Measurements from ENCODE around the gene RNU1-2.
A peak's percentile ranks its signal among the peaks of the same experiment; 100 is the strongest.
"Not testable (repeated sequence)": the region's sequence is repeated elsewhere in the genome, so short reads cannot be mapped to it uniquely, and the experiment has no call there.

The RNU1-2 gene

GRCh38 chr1:16918371-16918770 lies 22.6 kb downstream of the RNU1-2 start:
- Mint-ChIP-seq H3K9me3 (no peaks in the 10 kb centered on the region), H3K27ac (ENCODE audit: low read depth) (peak overlapping the region; percentile 13), H3K36me3 (ENCODE audit: insufficient read depth) (peaks cover 1% of the 10 kb centered on the region), H3K4me3 (no peak overlapping the region), H3K4me1 (peaks cover 45% of the 10 kb centered on the region), H3K27me3 (no peaks in the 10 kb centered on the region)
- DNase-seq (ENCODE audit: low spot score in 2 of 2) (no peak), ATAC-seq (replicated peaks; ENCODE audit: extremely low read depth, poor library complexity, severe bottlenecking) (no peak)

- ATAC-seq (replicated peaks; ENCODE audit: extremely low read depth, poor library complexity, severe bottlenecking); DNase-seq (ENCODE audit: low spot score in 2 of 2); H3K4me3 Mint-ChIP-seq; H3K27me3 Mint-ChIP-seq; H3K9me3 Mint-ChIP-seq; H3K36me3 Mint-ChIP-seq (ENCODE audit: insufficient read depth): not testable (repeated sequence)
- Mint-ChIP-seq H3K4me1 (peaks cover 48% of the 10 kb centered on the region), H3K27ac (ENCODE audit: low read depth) (peak overlapping the region; percentile 13)
Measured at GRCh38 chr1:16918936-16919665, 23.3 kb downstream of the RNU1-2 start.

GRCh38 chr1:16920951-16921350 lies 25.2 kb downstream of the RNU1-2 start:
- DNase-seq (ENCODE audit: low spot score in 2 of 2) (no peak), ATAC-seq (replicated peaks; ENCODE audit: extremely low read depth, poor library complexity, severe bottlenecking) (no peak)
- H3K4me1 Mint-ChIP-seq = peaks cover 49% of the 10 kb centered on the region
- H3K9me3 Mint-ChIP-seq = no peaks in the 10 kb centered on the region
- H3K27me3 Mint-ChIP-seq = no peaks in the 10 kb centered on the region
- no peak overlapping the region for H3K27ac Mint-ChIP-seq (ENCODE audit: low read depth)
- H3K4me3 Mint-ChIP-seq = peak overlapping the region; percentile 77
- peaks cover 2% of the 10 kb centered on the region for H3K36me3 Mint-ChIP-seq (ENCODE audit: insufficient read depth)

GRCh38 chr1:16921391-16922185 lies 25.8 kb downstream of the RNU1-2 start, which contains the start of gene CROCC:
TSS of gene CROCC (plus strand) at chr1:16921931. CDS start at chr1:16922019, 88 bp downstream.
- Mint-ChIP-seq H3K4me3 (peak within 1 kb of the TSS; percentile 77), H3K36me3 (ENCODE audit: insufficient read depth) (peaks cover 2% of the 10 kb centered on the region), H3K9me3 (no peaks in the 10 kb centered on the region), H3K27me3 (no peaks in the 10 kb centered on the region), H3K4me1 (peaks cover 45% of the 10 kb centered on the region), H3K27ac (ENCODE audit: low read depth) (peak within 1 kb of the TSS; percentile 71)
- ATAC-seq (replicated peaks; ENCODE audit: extremely low read depth, poor library complexity, severe bottlenecking) (peak; percentile 64), DNase-seq (ENCODE audit: low spot score in 2 of 2) (no peak)

GRCh38 chr1:16922466-16922865 lies 26.7 kb downstream of the RNU1-2 start:
- Mint-ChIP-seq H3K4me1 (peaks cover 53% of the 10 kb centered on the region), H3K9me3 (no peaks in the 10 kb centered on the region), H3K4me3 (no peak overlapping the region), H3K27ac (ENCODE audit: low read depth) (no peak overlapping the region), H3K27me3 (no peaks in the 10 kb centered on the region), H3K36me3 (ENCODE audit: insufficient read depth) (peaks cover 4% of the 10 kb centered on the region)
- ATAC-seq (replicated peaks; ENCODE audit: extremely low read depth, poor library complexity, severe bottlenecking) (no peak), DNase-seq (ENCODE audit: low spot score in 2 of 2) (no peak)

- H3K9me3 Mint-ChIP-seq = no peaks in the 10 kb centered on the region
- H3K36me3 Mint-ChIP-seq (ENCODE audit: insufficient read depth) = peaks cover 5% of the 10 kb centered on the region
- no peaks in the 10 kb centered on the region for H3K27me3 Mint-ChIP-seq
- H3K27ac Mint-ChIP-seq (ENCODE audit: low read depth) = no peak overlapping the region
- ATAC-seq (replicated peaks; ENCODE audit: extremely low read depth, poor library complexity, severe bottlenecking) (no peak), DNase-seq (ENCODE audit: low spot score in 2 of 2) (no peak)
- H3K4me1 Mint-ChIP-seq = peaks cover 58% of the 10 kb centered on the region
- no peak overlapping the region for H3K4me3 Mint-ChIP-seq
Measured at GRCh38 chr1:16922885-16923431, 27.2 kb downstream of the RNU1-2 start.

- Mint-ChIP-seq H3K36me3 (ENCODE audit: insufficient read depth) (peaks cover 5% of the 10 kb centered on the region), H3K4me3 (no peak overlapping the region), H3K9me3 (no peaks in the 10 kb centered on the region), H3K27me3 (no peaks in the 10 kb centered on the region), H3K27ac (ENCODE audit: low read depth) (no peak overlapping the region), H3K4me1 (peaks cover 62% of the 10 kb centered on the region)
- ATAC-seq (replicated peaks; ENCODE audit: extremely low read depth, poor library complexity, severe bottlenecking) (no peak), DNase-seq (ENCODE audit: low spot score in 2 of 2) (no peak)
Measured at GRCh38 chr1:16924216-16924918, 28.6 kb downstream of the RNU1-2 start.

- no peak overlapping the region for H3K27ac Mint-ChIP-seq (ENCODE audit: low read depth)
- H3K4me3 Mint-ChIP-seq = no peak overlapping the region
- no peaks in the 10 kb centered on the region for H3K27me3 Mint-ChIP-seq
- peaks cover 62% of the 10 kb centered on the region for H3K4me1 Mint-ChIP-seq
- H3K9me3 Mint-ChIP-seq = no peaks in the 10 kb centered on the region
- H3K36me3 Mint-ChIP-seq (ENCODE audit: insufficient read depth) = peaks cover 5% of the 10 kb centered on the region
- no peak for ATAC-seq (replicated peaks; ENCODE audit: extremely low read depth, poor library complexity, severe bottlenecking)
- DNase-seq (ENCODE audit: low spot score in 2 of 2) = no peak
Measured at GRCh38 chr1:16924919-16925477, 29.2 kb downstream of the RNU1-2 start.

- Mint-ChIP-seq H3K4me3 (no peak overlapping the region), H3K36me3 (ENCODE audit: insufficient read depth) (peaks cover 5% of the 10 kb centered on the region), H3K27ac (ENCODE audit: low read depth) (peak overlapping the region; percentile 65), H3K4me1 (peaks cover 62% of the 10 kb centered on the region), H3K9me3 (no peaks in the 10 kb centered on the region), H3K27me3 (no peaks in the 10 kb centered on the region)
- no peak for DNase-seq (ENCODE audit: low spot score in 2 of 2)
- no peak for ATAC-seq (replicated peaks; ENCODE audit: extremely low read depth, poor library complexity, severe bottlenecking)
Measured at GRCh38 chr1:16925635-16926490, 30.1 kb downstream of the RNU1-2 start.

GRCh38 chr1:16926491-16927073 lies 30.8 kb downstream of the RNU1-2 start:
- H3K4me1 Mint-ChIP-seq = peaks cover 55% of the 10 kb centered on the region
- H3K27ac Mint-ChIP-seq (ENCODE audit: low read depth) = no peak overlapping the region
- no peak overlapping the region for H3K4me3 Mint-ChIP-seq
- H3K36me3 Mint-ChIP-seq (ENCODE audit: insufficient read depth) = peaks cover 5% of the 10 kb centered on the region
- DNase-seq (ENCODE audit: low spot score in 2 of 2) = no peak
- ATAC-seq (replicated peaks; ENCODE audit: extremely low read depth, poor library complexity, severe bottlenecking) = no peak
- no peaks in the 10 kb centered on the region for H3K9me3 Mint-ChIP-seq
- no peaks in the 10 kb centered on the region for H3K27me3 Mint-ChIP-seq

GRCh38 chr1:16927256-16927655 lies 31.5 kb downstream of the RNU1-2 start:
- Mint-ChIP-seq H3K27ac (ENCODE audit: low read depth) (peak overlapping the region; percentile 36), H3K36me3 (ENCODE audit: insufficient read depth) (peaks cover 5% of the 10 kb centered on the region), H3K27me3 (no peaks in the 10 kb centered on the region), H3K4me3 (no peak overlapping the region), H3K9me3 (no peaks in the 10 kb centered on the region), H3K4me1 (peaks cover 48% of the 10 kb centered on the region)
- ATAC-seq (replicated peaks; ENCODE audit: extremely low read depth, poor library complexity, severe bottlenecking) = no peak
- DNase-seq (ENCODE audit: low spot score in 2 of 2) = no peak

Measured in central memory CD8-positive, alpha-beta T cell (primary cell).